GDM1 (cell line): Measurements from ENCODE around the gene JMJD6.
"Not testable (repeated sequence)": the region's sequence is repeated elsewhere in the genome, so short reads cannot be mapped to it uniquely, and the experiment has no call there.

Experiments used
- DNase-seq: peaks from one replicate; lab custom pipeline; 2025; lab: John Stamatoyannopoulos, UW

Gene JMJD6

DNA sequence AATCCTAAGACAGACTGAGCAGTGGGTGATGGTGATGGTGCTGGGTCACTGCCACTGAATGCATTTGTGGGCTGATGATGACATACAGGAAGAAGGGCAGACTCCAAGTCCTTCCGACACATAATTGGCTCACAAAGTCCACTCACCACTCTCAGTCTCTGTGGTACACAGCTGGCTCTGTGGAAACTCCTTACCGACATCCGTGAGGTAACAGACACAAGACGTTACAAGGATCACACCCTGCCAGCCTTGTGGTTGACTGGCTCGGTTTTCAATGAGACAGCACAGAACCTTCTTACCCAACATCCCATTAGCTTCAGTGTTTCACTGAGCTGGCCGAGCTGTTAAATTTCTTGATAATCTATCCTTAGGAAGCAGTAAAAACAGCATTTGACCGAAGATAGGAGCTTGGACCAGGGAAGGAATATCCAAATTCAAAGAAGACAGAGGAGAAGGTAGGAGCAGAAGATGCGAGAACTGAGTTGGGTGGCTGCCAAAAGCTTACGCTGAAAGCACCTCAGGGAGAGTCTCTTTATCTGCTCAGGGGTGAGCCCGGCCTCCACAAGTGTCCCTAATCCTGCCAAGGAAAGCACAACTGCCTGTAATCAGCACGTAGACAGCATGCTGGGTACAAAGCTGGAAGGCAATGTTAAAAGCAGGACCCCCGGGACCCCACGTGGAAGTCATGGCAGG lies 10.1 kb downstream of the JMJD6 start:
- DNase-seq = no peak

DNA sequence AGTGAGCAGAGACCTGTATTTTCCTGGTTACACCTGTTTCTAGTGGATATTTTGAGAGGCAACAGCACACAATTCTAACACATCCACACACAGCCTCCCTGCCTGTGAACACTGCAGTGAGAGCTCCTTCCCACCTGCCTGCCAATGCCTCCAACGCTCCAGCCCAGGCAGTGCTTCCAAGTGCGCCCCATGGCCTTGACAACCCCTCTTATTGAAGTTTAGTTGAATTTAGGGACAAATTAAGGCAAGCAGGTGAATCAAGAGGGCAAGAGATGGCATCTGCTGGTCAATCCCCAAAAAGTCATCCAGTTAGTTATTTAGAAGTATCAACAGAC lies 10.9 kb downstream of the JMJD6 start:
- no peak for DNase-seq

DNA sequence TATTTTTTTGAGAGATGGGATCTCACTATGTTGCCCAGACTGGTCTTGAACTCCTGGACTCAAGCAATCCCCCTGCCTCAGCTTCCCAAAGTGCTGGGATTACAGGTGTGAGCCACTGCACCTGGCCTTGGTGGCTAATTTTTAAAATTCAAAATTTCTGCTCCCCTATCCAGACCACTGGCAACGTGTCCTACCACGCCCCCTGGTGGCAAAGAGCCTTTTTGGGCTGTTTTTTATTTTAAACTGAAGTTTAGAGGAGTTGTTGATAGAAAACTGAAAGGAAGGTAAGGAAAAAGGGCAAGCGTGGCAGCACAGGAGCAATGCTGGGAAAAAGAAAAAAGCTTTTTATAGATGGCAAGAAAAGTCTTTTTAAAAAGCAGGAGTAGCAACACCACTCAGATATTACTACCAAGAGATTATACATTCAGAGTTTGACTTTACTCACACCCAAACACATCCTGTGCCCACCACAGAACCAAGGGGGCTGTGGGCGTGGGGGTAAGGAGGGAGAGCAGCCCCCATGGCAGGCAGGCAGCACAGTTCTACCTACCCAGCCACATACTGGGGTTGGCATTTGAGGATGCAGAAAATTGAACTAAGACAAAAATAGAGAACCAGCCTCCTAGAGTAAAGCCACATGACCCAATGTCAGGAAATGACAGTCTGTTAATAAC lies 11.4 kb downstream of the JMJD6 start:
- no peak for DNase-seq

DNA sequence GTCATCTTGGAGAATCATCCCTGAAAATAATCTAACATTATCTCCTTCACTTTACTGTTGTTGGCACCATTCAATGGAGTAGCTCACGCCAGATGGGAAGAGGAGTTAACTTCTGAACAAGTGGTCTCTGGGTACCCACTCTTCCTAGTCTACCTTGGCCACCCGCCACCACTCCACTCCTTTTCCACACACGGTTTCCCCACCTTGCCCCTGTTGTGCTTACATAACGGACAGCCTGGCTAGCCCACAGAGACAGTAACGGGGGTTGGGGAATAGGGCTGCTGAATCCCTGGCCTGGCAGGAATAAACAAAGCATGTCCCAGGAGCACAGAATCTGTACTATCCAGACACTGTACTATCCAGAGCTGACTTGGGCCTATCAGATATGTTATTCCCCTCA lies 12.1 kb downstream of the JMJD6 start:
- no peak for DNase-seq

DNA sequence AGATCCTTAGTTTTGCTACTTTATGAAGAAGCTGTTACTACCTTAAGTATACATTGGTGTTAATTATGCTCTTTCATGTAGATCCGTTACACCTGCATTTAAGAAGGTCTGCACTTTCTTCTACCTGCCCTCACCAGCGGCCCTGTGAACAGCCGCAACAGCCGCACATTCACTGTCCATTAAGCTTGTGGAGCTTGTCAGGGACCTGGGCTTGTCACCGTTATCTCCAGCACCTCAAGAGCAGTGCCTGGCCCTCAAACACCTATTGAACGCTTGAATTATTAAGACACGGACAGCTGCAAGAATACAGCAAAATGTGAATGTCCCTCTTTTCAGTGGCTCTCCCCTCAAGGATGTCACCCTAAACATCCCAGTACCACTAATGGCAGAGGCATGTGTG lies 12.6 kb downstream of the JMJD6 start:
- DNase-seq = no peak

DNA sequence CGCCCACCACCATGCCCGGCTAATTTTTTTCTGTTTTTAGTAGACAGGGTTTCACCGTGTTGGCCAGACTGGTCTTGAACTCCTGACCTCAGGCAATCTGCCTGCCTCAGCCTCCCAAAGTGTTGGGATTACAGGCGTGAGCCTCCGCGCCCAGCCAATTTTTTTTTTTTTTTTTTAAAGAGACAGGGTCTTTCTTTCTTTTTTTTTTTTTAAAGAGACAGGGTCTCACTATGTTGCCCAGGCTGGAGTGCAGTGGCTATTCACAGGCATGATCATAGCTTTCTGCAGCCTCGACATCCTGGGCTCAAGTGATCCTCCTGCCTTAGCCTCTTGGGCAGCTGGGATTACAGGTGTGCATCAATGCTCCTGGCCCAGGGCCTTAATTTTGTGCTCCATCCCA lies 14.1 kb downstream of the JMJD6 start:
- not testable (repeated sequence) for DNase-seq

DNA sequence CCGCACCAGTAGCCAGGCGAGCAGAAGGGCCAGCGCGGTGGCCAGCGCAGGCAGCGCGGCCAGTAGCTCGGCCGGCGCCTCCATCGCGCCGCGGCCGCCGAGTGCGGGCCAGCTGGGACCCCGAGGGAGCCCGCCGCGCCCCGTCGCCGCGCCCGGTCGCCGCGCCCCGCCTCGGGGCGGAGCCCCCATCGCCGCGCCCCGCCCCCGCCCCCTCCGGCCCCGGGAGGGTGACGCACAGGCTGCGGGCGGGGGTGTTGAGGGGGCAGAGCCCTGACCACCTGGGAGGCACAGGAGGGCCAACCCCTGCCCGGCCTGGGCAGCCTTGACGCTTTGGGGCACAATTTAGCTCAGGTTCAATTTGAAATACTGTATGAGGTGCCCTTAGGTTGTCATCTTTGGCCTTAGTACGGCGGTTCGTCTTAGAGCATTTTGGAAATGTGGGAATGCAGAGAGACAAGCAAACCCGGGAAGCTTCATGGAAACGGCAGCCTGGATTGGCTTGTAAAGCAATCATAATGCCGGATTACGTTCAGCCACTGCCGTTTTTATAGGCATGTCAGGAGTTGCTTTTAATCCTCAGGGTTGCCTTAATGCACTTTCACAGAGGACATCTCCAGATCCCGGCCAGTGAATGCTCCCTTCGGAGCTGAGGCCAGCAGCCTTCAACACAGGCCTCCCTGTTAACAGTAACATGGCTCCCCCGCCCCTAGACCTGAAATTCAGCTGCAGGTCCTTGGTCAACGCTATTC lies 15.4 kb downstream of the JMJD6 start, which contains the start of gene MXRA7:
TSS of gene MXRA7 (minus strand) at position 103 of the 749 bp plus-strand sequence. CDS start at position 84, 19 bp downstream.
- no peak for DNase-seq

DNA sequence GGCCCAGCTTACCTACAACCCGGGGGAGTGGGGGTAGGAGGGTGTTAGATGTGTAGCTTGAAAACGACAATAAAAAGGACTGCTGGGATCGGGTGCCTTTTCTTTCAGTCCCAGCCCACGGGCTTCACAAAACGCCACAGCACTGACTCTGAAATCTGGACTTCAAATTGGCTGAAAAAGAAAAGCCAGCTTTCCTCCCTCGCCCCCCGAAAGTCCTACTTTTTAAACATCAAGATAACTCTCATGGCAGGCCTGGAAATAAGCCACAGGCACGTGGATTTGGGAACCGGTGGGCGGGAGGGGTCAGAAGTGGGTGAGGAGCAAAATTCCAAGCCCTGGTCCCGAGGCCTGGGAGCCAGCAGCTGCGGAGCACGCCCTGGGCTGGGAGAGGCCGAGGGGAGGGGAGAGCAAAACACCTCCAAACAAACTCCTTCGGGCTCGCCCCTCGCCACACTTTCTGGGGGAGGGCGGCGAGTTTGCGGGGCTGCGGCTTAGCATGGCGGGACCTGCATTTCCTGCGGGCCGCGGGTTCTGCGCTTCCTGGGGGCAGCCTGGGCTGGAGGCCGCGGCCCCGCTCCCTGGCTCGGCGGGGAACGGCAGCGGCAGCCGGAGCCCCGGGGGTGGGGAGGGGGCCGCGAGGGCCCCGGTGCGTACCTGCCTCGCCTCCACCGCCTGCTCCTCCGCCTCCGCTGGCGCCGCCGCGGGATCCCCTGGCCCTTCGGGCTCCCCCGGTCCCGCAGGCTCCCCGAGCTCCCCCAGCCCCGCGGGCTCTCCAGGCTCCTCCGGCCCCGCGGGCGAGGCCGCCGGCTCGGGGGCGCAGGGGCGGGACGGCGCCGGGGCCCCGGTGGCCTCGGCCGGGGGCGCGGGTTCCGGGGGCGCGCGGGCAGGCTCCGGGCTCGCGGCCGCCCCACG lies 16.2 kb downstream of the JMJD6 start:
- not testable (repeated sequence) for DNase-seq

DNA sequence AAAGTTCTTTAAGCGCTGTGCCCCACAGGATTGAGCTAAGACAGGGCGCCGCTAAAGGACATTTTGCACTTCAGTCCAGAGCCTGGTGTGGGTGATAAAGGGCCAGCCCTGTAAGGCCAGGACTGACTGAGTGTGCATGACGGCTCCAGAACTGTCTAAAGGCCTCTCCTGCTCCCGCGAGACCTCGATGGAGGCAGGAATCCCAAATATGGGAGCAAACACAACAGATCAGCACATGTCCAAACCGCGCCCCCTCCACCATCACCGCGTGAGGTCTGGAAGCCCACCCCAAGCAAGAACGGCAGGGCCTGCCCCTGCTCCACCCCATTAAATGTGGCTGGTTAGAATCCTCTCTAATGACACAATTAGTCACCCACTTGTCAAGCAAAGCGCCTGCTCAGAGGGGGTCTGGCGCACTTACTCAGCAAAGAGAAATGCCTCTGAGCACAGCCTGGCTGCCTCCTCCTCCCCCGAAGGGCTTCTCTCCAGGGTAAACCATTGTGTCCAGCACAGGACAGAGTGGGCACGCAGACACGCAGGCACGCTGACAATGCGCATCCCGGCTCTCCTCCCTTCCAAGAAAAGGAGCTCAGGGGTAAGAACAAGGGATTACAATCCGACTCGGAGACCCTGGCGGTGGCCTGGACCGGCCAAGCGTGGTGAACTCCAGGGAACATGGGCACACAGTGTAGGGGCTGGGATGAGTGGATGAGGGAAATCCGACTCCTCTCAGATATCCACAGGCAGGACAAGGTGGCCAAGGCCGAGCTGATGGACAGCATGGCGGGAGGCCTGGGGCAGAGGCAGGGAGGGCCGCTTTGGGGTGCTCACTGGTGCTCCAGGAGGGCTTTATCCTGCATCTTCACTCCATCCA lies 17.1 kb downstream of the JMJD6 start:
- no peak for DNase-seq

DNA sequence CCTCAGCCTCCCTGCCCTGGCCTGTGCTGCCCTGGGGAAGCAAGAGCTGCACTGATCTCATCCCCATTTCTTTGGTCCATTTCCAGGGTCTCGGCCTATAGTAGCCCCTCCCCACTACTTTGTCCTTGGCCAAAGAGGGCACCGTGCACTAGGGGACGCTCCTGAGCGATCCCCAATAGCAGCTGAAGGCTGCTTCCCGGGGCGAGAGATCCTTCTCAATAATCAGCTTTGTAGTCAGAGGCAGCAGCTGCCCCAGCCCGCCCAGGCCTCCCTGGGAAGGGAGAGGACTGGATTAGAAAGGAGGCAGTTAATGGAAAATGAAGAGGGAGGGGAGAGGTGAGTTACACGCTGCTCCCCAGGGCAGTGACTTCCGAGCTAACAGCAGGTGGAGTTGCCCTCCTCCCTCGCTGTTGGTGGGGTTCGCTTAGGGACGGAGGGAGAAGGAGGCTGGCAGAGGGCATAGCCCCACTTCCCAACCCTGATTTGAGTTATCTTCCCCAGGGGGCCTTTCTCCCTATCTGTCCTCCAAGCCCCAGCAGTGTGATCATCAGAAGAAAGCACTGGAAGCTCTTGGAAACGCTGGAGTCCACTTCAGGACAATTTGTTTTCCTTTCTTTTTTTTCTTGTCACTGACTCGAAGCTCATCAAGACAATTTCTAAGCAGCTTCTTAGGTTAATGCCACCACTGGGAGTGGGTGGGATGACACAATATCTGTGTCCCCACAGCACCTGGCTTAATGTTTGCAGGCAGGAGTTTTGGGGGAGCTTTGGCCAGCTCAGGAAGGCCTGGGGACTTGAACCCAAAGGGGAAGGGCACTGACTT lies 18.2 kb downstream of the JMJD6 start:
- DNase-seq = no peak

DNA sequence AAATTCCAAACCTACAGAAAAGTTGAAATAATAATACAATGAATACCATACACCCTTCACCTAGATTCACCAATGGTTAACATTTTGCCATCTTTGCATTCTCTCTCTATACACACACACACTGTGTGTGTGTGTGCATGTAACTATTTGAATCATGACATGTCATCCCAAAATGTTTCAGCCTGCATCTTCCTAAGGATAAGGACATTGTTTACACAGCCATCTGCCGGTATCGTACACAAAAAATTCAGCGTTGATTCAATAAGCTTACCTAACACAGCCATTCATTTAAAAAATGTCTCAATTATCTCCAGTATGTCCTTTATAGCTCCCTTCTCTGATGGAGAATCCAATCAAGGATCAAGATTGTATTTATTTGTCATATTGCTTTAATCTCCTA lies 19.6 kb downstream of the JMJD6 start:
- no peak for DNase-seq

DNA sequence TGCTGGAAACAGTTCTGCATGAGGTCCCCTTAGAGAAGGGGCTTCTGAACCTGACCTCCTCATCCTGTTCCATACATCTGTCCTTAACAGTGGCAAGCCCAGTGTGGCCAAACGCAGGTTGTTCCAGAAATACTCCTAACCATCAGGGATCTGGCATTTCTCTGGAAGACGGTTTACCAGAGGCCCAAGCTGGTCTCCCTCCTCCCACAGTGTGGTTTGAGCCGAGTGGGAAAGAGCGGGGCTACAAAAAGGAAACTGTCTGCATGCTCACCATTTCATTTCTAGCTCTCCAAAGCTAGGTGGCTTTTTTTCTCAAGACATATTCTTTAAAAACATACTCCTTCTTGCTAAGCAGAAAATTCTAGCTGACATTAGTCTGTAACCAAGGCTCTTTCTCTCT lies 21.6 kb downstream of the JMJD6 start:
- no peak for DNase-seq

DNA sequence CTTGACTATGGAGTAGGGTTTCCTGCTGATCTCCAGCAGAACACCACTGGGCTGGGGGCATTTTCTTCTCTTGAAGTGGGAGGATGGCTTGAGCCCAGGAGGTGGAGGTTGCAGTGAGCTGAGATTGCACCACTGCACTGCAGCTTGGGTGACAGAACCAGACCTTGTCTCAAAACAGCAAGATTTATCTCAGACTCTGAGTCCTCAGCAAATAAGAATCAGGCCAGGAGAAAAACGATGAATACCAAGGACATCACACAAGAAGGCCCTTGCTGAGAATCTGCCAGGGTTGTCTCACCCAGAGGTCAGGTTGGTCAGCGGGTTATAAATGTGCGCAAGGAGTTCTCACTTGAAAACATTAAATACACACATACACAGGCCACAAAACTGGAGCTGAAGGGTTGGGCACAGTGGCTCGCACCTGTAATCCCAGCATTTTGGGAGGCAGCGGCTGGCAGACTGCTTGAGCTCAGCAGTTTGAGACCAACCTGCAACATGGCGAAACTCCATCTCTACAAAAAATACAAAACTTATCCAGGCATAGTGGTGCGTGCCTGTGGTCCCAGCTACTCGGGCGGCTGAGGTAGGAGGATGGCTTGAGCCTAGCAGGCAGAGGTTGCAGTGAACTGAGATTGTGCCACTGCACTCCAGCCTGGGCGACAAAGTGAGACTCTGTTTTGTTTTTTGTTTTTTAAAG lies 23.3 kb downstream of the JMJD6 start:
- no peak for DNase-seq

DNA sequence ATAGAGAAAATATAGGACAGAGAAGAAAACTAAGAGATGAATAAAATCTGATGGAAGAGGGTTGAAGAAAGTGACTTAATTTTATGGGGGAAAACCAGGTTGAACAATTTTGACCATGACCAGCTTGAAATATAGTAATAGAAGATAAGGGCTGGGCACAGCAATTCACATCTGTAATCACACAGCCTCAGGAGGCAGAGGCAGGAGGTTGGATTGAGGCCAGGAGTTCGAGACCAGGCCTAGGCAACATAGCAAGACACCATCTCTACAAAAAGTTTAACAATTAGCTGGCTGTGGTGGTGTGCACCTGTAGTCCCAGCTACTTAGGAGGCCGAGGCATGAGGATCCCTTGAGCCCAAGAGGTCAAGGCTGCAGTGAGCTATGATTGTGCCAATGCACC lies 24.3 kb downstream of the JMJD6 start:
- DNase-seq = no peak

DNA sequence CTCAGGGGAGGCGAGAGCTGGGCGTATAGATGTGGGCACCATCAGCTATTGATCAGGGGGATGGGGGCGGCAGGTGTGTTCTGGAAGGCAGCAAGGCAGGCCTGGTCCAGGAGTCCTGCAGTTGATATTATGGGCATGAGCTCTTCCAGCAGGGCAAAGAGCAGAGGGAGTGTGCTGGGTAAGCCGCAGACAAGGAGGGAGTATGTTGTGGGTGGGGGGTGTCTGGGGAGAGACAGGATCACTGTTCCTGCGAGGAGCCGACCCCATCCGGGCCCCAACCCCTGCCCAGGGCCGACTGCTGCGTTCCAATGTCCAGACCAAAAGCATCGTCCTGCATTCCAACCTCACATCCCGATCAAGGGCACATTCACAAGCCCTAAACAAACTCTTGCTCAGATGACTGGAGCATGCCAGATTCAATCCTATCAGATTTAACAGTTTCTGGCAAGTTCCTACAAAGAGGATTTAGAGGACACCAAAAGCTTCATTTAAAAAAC lies 24.9 kb downstream of the JMJD6 start:
- DNase-seq = no peak

DNA sequence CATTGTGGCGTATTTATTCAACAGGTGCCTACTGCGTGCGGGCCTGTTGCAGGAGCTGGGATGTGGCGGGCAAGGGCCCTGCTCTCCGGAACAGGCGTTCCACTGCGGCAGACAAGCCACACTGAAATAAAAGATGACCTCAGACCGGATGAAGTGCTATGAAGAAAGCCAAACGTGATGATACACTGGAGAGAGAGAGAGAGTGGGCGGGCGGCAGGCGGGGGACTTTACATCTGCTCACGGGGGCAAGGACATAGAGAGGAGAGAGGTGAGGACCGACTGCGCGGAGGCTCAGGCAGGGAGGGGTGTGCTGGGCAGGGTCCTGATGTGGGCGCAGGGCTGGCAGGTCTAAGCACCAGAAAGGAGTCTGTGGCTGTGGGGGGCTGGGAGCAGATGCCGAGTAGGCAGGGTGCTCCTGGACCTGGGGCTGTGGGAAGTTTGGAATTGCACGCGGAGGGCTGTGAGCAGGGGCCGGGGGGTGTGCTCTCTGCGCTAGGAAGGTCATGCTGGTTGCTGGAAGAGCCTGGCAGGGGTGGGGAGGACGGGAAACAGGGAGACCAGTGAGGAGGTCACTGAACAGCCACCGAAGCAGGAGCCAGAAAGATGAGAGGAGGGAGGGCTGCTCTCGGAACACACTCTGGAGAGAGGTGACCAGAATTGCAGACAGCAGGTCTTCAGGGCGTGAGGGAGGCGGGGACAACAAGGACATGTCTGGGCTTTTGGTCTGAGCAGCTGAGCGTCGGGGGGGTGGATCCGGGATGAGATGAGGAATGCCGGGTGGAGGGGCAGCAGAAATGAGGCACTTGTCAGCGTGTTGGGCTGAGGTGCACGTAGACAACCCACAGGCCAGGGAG lies 25.6 kb downstream of the JMJD6 start:
- no peak for DNase-seq

DNA sequence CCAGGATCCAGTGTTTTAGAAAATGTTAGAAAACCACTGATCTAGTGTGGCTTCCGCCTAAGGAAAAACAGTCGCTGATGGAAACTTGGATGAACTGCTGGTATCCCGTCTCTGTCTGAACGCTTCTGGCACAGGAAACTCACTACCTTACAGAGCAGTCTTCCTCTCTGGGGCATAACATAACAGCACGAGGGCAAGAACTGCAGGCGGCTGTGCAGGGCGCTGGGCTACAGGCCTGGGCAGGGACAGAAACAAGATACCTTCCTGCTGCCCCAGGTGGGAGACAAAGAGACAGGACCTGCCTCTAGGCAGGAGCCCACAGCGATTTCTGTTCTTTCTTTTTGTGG lies 26.2 kb downstream of the JMJD6 start:
- no peak for DNase-seq

DNA sequence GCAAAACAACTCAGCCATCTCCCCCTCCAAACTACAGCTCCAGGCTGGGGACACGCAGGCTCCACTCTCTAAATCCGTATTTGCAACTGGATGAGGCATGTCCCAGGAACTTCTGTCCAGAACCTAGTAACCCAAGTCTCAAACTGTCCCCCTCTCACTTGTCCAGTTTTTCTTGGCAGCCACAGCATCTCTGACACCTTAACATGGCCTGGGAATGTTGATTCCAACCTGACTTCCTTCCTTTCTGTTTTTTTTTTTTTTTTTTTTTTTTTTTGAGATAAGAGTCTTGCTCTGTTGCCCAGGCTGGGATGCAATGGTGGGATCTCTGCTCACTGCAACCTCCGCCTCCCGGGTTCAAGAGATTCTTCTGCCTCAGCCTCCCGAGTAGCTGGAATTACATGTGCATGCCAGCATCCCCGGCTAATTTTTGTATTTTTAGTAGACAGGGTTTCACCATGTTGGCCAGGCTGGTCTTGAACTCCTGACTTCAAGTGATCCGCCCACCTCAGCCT lies 27.9 kb downstream of the JMJD6 start:
- DNase-seq = not testable (repeated sequence)
